HG03108 (cell line): ENCODE results near the gene GCH1.
"Not testable (repeated sequence)": the region's sequence is repeated elsewhere in the genome, so short reads cannot be mapped to it uniquely, and the experiment has no call there.

Source experiments
- ATAC-seq: cut with Tn5 transposase; IDR thresholded peaks from one replicate; pipeline ENCODE4 v1.9.1; 2021; ENCODE audit warnings: moderate library complexity; ENCODE audit not compliant: unreplicated experiment

GCH1 gene

GRCh38 chr14:54902521-54903420 lies at the start of gene GCH1:
Gene GCH1, minus strand, starts transcription at chr14:54902826. Its CDS starts 163 bp downstream, at chr14:54902663.
- peak; percentile 67 for ATAC-seq

- no peak for ATAC-seq
Observed at GRCh38 chr14:54947230-54947629, 44.6 kb upstream of the GCH1 start.

- ATAC-seq = no peak
Observed at GRCh38 chr14:54946500-54946899, 43.9 kb upstream of the GCH1 start.

GRCh38 chr14:54944737-54945391 lies 42.2 kb upstream of the GCH1 start:
- no peak for ATAC-seq

- ATAC-seq = no peak
Observed at GRCh38 chr14:54942913-54943312, 40.3 kb upstream of the GCH1 start.

- ATAC-seq = no peak
Observed at GRCh38 chr14:54936816-54937215, 34.2 kb upstream of the GCH1 start.

GRCh38 chr14:54935958-54936357 lies 33.3 kb upstream of the GCH1 start:
- ATAC-seq = no peak

- no peak for ATAC-seq
Observed at GRCh38 chr14:54935100-54935499, 32.5 kb upstream of the GCH1 start.

GRCh38 chr14:54933006-54933405 lies 30.4 kb upstream of the GCH1 start:
- ATAC-seq = no peak

- no peak for ATAC-seq
Observed at GRCh38 chr14:54931598-54932340, 29.1 kb upstream of the GCH1 start.

- ATAC-seq = no peak
Observed at GRCh38 chr14:54931101-54931500, 28.5 kb upstream of the GCH1 start.

GRCh38 chr14:54929556-54929955 lies 26.9 kb upstream of the GCH1 start:
- ATAC-seq = no peak

- no peak for ATAC-seq
Observed at GRCh38 chr14:54928216-54928615, 25.6 kb upstream of the GCH1 start.

GRCh38 chr14:54927551-54927950 lies 24.9 kb upstream of the GCH1 start:
- ATAC-seq = no peak

GRCh38 chr14:54926570-54926969 lies 23.9 kb upstream of the GCH1 start:
- ATAC-seq = not testable (repeated sequence)

GRCh38 chr14:54922598-54922997 lies 20.0 kb upstream of the GCH1 start:
- ATAC-seq = no peak

GRCh38 chr14:54920052-54920451 lies 17.4 kb upstream of the GCH1 start:
- no peak for ATAC-seq

GRCh38 chr14:54919330-54919729 lies 16.7 kb upstream of the GCH1 start:
- ATAC-seq = no peak

- ATAC-seq = no peak
Observed at GRCh38 chr14:54918427-54918826, 15.8 kb upstream of the GCH1 start.

GRCh38 chr14:54916101-54916500 lies 13.5 kb upstream of the GCH1 start:
- ATAC-seq = no peak

- ATAC-seq = no peak
Observed at GRCh38 chr14:54909817-54910558, 7.4 kb upstream of the GCH1 start.
